Smooth muscle cell (in vitro differentiated cells): ENCODE results near the gene UBXN1. TPM values are rescaled to one million over a fixed set of nuclear protein-coding genes. Genes with fewer than 3 reads are reported as not detected.
"Not testable (repeated sequence)": the region's sequence is repeated elsewhere in the genome, so short reads cannot be mapped to it uniquely, and the experiment has no call there.

Source experiments
- DNase-seq: peaks from one replicate; lab custom pipeline; 2025; ENCODE audit not compliant: unreplicated experiment; lab: John Stamatoyannopoulos, UW
- H2AFZ ChIP-seq: fragments of 200-600 bp; sonication (generic); 2 replicates; pipeline ENCODE4 v1.6.0; 2016; ENCODE audit warnings: antibody characterized with exemption, low read depth, mild to moderate bottlenecking
- H3F3A ChIP-seq: fragments of 200-600 bp; sonication (generic); 2 replicates; pipeline ENCODE4 v1.6.0; 2017; ENCODE audit warnings: antibody characterized with exemption, low read depth
- H3K27ac ChIP-seq: fragments of 200-600 bp; sonication (generic); 2 replicates; pipeline ENCODE4 v1.5.1; 2016; ENCODE audit warnings: low read depth, mild to moderate bottlenecking
- H3K27me3 ChIP-seq: fragments of 200-600 bp; sonication (generic); 2 replicates; pipeline ENCODE4 v1.6.1; 2016; ENCODE audit warnings: low read depth, mild to moderate bottlenecking
- H3K36me3 ChIP-seq: fragments of 200-600 bp; sonication (generic); 2 replicates; pipeline ENCODE4 v1.5.1; 2016; ENCODE audit warnings: low read depth
- H3K4me1 ChIP-seq: fragments of 200-600 bp; sonication (generic); 2 replicates; pipeline ENCODE4 v1.5.1; 2016; ENCODE audit warnings: low read depth
- H3K4me2 ChIP-seq: fragments of 200-600 bp; sonication (generic); 2 replicates; pipeline ENCODE4 v1.6.0; 2016; ENCODE audit warnings: mild to moderate bottlenecking
- H3K4me3 ChIP-seq: fragments of 200-600 bp; sonication (generic); 2 replicates; pipeline ENCODE4 v1.5.1; 2016; ENCODE audit warnings: mild to moderate bottlenecking
- H3K79me2 ChIP-seq: fragments of 200-600 bp; sonication (generic); 2 replicates; pipeline ENCODE4 v1.6.0; 2016; ENCODE audit warnings: low read depth, mild to moderate bottlenecking
- H3K9ac ChIP-seq: fragments of 200-600 bp; sonication (generic); 2 replicates; pipeline ENCODE4 v1.6.0; 2016; ENCODE audit warnings: low read depth
- H3K9me3 ChIP-seq: fragments of 200-600 bp; sonication (generic); replicated peaks from 2 replicates; pipeline ENCODE4 v1.5.1; 2016; ENCODE audit warnings: low read depth
- H4K20me1 ChIP-seq: fragments of 200-600 bp; sonication (generic); 2 replicates; pipeline ENCODE4 v1.6.0; 2016; ENCODE audit warnings: low read depth
- CTCF ChIP-seq: fragments of 200-600 bp; sonication (generic); IDR thresholded peaks from 2 replicates; pipeline ENCODE4 v1.5.1; 2017; ENCODE audit warnings: borderline replicate concordance, mild to moderate bottlenecking, antibody characterized with exemption; ENCODE audit not compliant: insufficient read depth, poor library complexity, severe bottlenecking
- WGBS: methylation state at CpG from one replicate; pipeline ENCODE4 v1.1.7; 2016; ENCODE audit warnings: low lambda C conversion rate; 5-methylcytosine and 5-hydroxymethylcytosine counted together
- polyA plus RNA-seq: library from polyadenylated mRNA; unstranded; fragments of >200 nt; fragmentation: Nextera tagmentation; extraction: Ambion mirVana; gene quantifications from 2 replicates; pipeline ENCODE4 v1.2.1, GENCODE V29; 2016
- total RNA-seq: library from RNA; depleted of rRNA; stranded (reverse); fragments of >200 nt; gene quantifications from 2 replicates; pipeline ENCODE4 v1.2.3, GENCODE V29; 2014

The UBXN1 gene
- total and polyA plus RNA-seq, 2 experiments from 2014 or later = 58.1 to 73.5 TPM

GRCh38 chr11:62694455-62695167, 15.7 kb upstream of the UBXN1 start:
- no peak overlapping the region for H3K27ac ChIP-seq
- H3K9me3 ChIP-seq = no peaks in the 10 kb centered on the region
- 72% methylated on average over 14 of the region's 14 CpGs for WGBS
- no peak overlapping the region for H2AFZ ChIP-seq
- H3K4me2 ChIP-seq = no peak overlapping the region
- no peaks in the 10 kb centered on the region for H3F3A ChIP-seq
- no peak for DNase-seq
- H3K9ac ChIP-seq = no peak overlapping the region
- no peaks in the 10 kb centered on the region for H4K20me1 ChIP-seq
- no peaks in the 10 kb centered on the region for H3K36me3 ChIP-seq
- H3K4me3 ChIP-seq = no peak overlapping the region
- peak; percentile 71 for TF ChIP-seq CTCF
- H3K4me1 ChIP-seq = no peaks in the 10 kb centered on the region
- H3K27me3 ChIP-seq = no peaks in the 10 kb centered on the region
- H3K79me2 ChIP-seq = no peaks in the 10 kb centered on the region

- H2AFZ ChIP-seq, H3K9me3 ChIP-seq, H3K27me3 ChIP-seq, H3K9ac ChIP-seq, H3K27ac ChIP-seq, H3K4me3 ChIP-seq, H4K20me1 ChIP-seq, DNase-seq, H3F3A ChIP-seq, H3K36me3 ChIP-seq, H3K4me1 ChIP-seq, H3K4me2 ChIP-seq, H3K79me2 ChIP-seq: not testable (repeated sequence)
- 91% methylated on average over 4 of the region's 4 CpGs for WGBS
Observed at GRCh38 chr11:62693624-62694023, 14.8 kb upstream of the UBXN1 start.

- no peak within 1 kb of the TSS for H3K4me2 ChIP-seq
- H4K20me1 ChIP-seq = no peaks in the 10 kb centered on the region
- H3K79me2 ChIP-seq = no peaks in the 10 kb centered on the region
- H3K27me3 ChIP-seq = no peaks in the 10 kb centered on the region
- H3K36me3 ChIP-seq = no peaks in the 10 kb centered on the region
- H3F3A ChIP-seq = no peaks in the 10 kb centered on the region
- no peaks in the 10 kb centered on the region for H3K4me1 ChIP-seq
- no peaks in the 10 kb centered on the region for H3K9me3 ChIP-seq
- no peak within 1 kb of the TSS for H3K4me3 ChIP-seq
- 86% methylated on average over 11 of the region's 11 CpGs for WGBS
- no peak within 1 kb of the TSS for H2AFZ ChIP-seq
- H3K27ac ChIP-seq = no peak within 1 kb of the TSS
- DNase-seq = no peak
- H3K9ac ChIP-seq = no peak within 1 kb of the TSS
- TF ChIP-seq CTCF = no peak
Observed at GRCh38 chr11:62689421-62690183, 10.7 kb upstream of the UBXN1 start, which contains the start of gene LRRN4CL. LRRN4CL (minus strand) TSS chr11:62689530; CDS start chr11:62688508, 1,022 bp downstream.

- Histone ChIP-seq H3K4me2 (no peak overlapping the region), H3K9me3 (no peaks in the 10 kb centered on the region), H3K79me2 (no peaks in the 10 kb centered on the region), H3K9ac (no peak overlapping the region), H3K27me3 (no peaks in the 10 kb centered on the region), H3K36me3 (no peaks in the 10 kb centered on the region), H3K4me3 (no peak overlapping the region), H3K4me1 (no peaks in the 10 kb centered on the region), H3K27ac (no peak overlapping the region), H4K20me1 (no peaks in the 10 kb centered on the region), H2AFZ (no peak overlapping the region), H3F3A (no peaks in the 10 kb centered on the region)
- WGBS = 43% methylated on average over 1 of the region's 1 CpG
- TF ChIP-seq CTCF = no peak
- DNase-seq = no peak
Observed at GRCh38 chr11:62688491-62688890, 9.6 kb upstream of the UBXN1 start.
